ENCODE data around the gene NRIP1.

Gene NRIP1

DNA sequence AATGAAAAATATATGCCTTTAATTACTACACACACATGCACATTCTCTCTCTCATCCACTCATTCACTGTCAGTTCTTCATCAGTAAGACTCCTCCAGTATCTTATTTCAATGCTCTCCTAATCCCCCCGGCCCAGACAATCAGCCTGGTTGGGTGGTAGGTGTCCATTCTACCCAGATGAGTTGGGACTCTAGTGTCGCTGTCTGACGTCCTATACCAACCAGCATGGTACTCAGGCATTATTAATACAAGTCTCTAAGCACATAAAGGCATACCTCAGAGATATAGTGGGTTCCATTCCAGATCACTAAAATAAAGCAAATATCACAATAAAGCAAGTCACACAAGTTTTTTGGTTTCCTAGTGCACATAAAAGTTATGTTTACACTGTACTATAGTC lies 19.8 kb downstream of the NRIP1 start:
- H3K27ac ChIP-seq (ENCODE audit: insufficient read depth in 1 of 2, low read depth in 1 of 2, low read length in 2 of 2, poor library complexity in 1 of 2, severe bottlenecking in 2 of 2): no peak overlapping the region
- DNase-seq: no peak
- WGBS (ENCODE audit: insufficient coverage): 74% methylated on average over 3 of the region's 3 CpGs
- H3K9me3 ChIP-seq (ENCODE audit: control extremely low read depth in 1 of 5, control insufficient read depth in 4 of 5, insufficient read depth in 2 of 5, low read depth in 1 of 5, low read length in 4 of 5): peaks cover 0 to 11% (median 0%) of the 10 kb centered on the region in 5 experiments
- H3K4me3 ChIP-seq (ENCODE audit: control insufficient read depth in 1 of 7, extremely low read depth in 1 of 7, insufficient read depth in 4 of 7, low read depth in 2 of 7, low read length in 6 of 7): peak overlapping the region in 2 of 7 experiments; percentile 34 to 54
- peaks cover 9 to 72% (median 22%) of the 10 kb centered on the region in 4 experiments for H3K4me1 ChIP-seq (ENCODE audit: control extremely low read depth in 1 of 4, control insufficient read depth in 4 of 4, insufficient read depth in 4 of 4, low read length in 3 of 4)
- POLR2A ChIA-PET: no interaction called here
- CTCF ChIA-PET: interaction anchor here (0.8 kb wide), 1 partner anchor 10 kb away, joined by 3 read pairs; no protein-coding TSS in a partner anchor
- H3K27me3 ChIP-seq (replicated peaks in 2 of 5; ENCODE audit: control insufficient read depth in 4 of 5, insufficient read depth in 5 of 5, low read length in 4 of 5): no peaks in the 10 kb centered on the region
- peaks cover 17 to 45% (median 30%) of the 10 kb centered on the region in 4 experiments for H3K36me3 ChIP-seq (ENCODE audit: control insufficient read depth in 4 of 4, insufficient read depth in 4 of 4, low read length in 3 of 4)

DNA sequence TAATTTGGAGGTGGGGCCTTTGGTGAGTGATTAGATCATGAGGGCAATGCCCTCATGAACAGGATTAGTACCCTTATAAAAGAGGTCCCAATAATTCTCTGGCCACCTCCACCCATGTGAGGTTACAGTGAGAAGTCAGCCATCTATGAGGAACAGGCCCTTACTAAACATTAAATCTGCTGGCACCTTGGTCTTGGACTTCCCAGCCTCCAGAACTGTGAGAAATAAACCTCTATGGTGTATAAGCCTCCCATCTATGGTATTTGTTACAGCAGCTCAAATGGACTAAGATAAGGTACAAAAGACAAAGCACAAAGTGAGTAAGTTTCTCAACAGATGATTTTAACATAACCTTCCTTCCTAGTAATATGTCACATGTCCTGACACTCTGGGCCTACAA lies 22.3 kb downstream of the NRIP1 start:
- no peak for DNase-seq
- peaks cover 0 to 11% (median 0%) of the 10 kb centered on the region in 5 experiments for H3K9me3 ChIP-seq (ENCODE audit: control extremely low read depth in 1 of 5, control insufficient read depth in 4 of 5, insufficient read depth in 2 of 5, low read depth in 1 of 5, low read length in 4 of 5)
- peak overlapping the region in 2 of 7 experiments; percentile 32 to 41 for H3K4me3 ChIP-seq (ENCODE audit: control insufficient read depth in 1 of 7, extremely low read depth in 1 of 7, insufficient read depth in 4 of 7, low read depth in 2 of 7, low read length in 6 of 7)
- ChIA-PET CTCF (interaction anchor here (1.2 to 1.8 kb wide), 2 partner anchors 440 to 511 kb away, joined by 3 to 6 read pairs; no protein-coding TSS in a partner anchor), POLR2A (no interaction called here)
- H3K36me3 ChIP-seq (ENCODE audit: control insufficient read depth in 4 of 4, insufficient read depth in 4 of 4, low read length in 3 of 4): peaks cover 24 to 64% (median 38%) of the 10 kb centered on the region in 4 experiments
- peaks cover 4 to 56% (median 25%) of the 10 kb centered on the region in 4 experiments for H3K4me1 ChIP-seq (ENCODE audit: control extremely low read depth in 1 of 4, control insufficient read depth in 4 of 4, insufficient read depth in 4 of 4, low read length in 3 of 4)
- no peaks in the 10 kb centered on the region for H3K27me3 ChIP-seq (replicated peaks in 2 of 5; ENCODE audit: control insufficient read depth in 4 of 5, insufficient read depth in 5 of 5, low read length in 4 of 5)
- peak overlapping the region in 1 of 2 experiments; percentile 29 for H3K27ac ChIP-seq (ENCODE audit: insufficient read depth in 1 of 2, low read depth in 1 of 2, low read length in 2 of 2, poor library complexity in 1 of 2, severe bottlenecking in 2 of 2)

DNA sequence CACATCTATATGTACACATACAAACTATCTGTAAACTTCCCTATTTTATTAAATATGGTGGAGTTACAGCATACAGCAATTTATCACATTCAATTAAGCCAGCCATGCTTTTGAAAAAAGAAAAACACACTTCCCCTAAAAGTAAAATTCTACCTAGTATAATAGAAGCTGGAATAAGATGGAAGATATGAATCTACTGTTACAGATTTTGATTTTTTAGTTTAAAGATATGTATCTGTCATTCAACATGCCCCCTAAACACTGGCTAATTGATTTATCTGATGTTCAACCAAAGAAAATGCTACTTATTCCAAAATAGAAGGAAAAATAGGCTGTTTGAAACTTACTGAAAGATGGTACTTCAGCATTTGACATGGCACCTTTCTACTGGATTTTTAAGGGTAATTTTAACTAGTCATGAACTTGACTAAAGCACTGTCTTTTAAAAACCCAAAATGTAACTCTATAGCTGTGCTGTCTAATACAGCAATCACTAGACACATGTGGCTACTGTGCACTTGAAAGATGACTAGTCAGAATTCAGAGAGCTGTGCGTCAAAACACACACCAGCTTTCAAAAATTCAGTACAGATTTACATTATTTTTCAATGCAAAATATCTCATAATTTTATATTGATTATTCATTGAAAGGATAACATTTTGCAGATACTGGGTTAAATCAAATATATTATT lies 25.0 kb downstream of the NRIP1 start:
- CTCF ChIA-PET: interaction anchor here (0.9 to 1.3 kb wide), 4 partner anchors 11 to 445 kb away, joined by 3 to 4 read pairs (median 3); no protein-coding TSS in a partner anchor
- WGBS (ENCODE audit: insufficient coverage): no CpG with 5 or more reads among the region's 1 CpG
- Histone ChIP-seq H3K27ac (ENCODE audit: insufficient read depth in 1 of 2, low read depth in 1 of 2, low read length in 2 of 2, poor library complexity in 1 of 2, severe bottlenecking in 2 of 2) (no peak overlapping the region), H3K4me3 (ENCODE audit: control insufficient read depth in 1 of 7, extremely low read depth in 1 of 7, insufficient read depth in 4 of 7, low read depth in 2 of 7, low read length in 6 of 7) (no peak overlapping the region), H3K4me1 (ENCODE audit: control extremely low read depth in 1 of 4, control insufficient read depth in 4 of 4, insufficient read depth in 4 of 4, low read length in 3 of 4) (peaks cover 10 to 63% (median 20%) of the 10 kb centered on the region in 4 experiments), H3K27me3 (replicated peaks in 2 of 5; ENCODE audit: control insufficient read depth in 4 of 5, insufficient read depth in 5 of 5, low read length in 4 of 5) (no peaks in the 10 kb centered on the region), H3K36me3 (ENCODE audit: control insufficient read depth in 4 of 4, insufficient read depth in 4 of 4, low read length in 3 of 4) (peaks cover 14 to 55% (median 33%) of the 10 kb centered on the region in 4 experiments), H3K9me3 (ENCODE audit: control extremely low read depth in 1 of 5, control insufficient read depth in 4 of 5, insufficient read depth in 2 of 5, low read depth in 1 of 5, low read length in 4 of 5) (peaks cover 0 to 3% (median 0%) of the 10 kb centered on the region in 5 experiments)
- POLR2A ChIA-PET: no interaction called here
- DNase-seq: peak in 1 of 3 donors; percentile 48

DNA sequence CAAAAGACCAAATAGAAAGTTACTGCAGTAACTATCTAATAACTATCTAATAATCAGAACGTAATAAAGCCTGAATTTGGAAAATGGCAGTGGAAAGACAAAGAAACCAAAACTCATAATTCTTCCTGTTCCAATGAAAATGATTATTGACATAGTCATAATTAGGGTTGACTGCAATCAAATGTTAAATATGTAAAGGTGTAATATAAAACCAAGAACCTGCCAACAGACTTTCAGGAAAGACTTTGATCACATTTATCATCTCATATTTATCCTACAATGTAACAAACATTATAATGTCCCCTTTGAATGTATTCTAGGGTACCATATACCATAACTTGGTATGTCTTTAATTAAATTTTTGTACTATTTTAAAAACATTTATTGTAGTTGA lies 26.9 kb downstream of the NRIP1 start:
- POLR2A ChIA-PET: no interaction called here
- no peak overlapping the region for H3K27ac ChIP-seq (ENCODE audit: insufficient read depth in 1 of 2, low read depth in 1 of 2, low read length in 2 of 2, poor library complexity in 1 of 2, severe bottlenecking in 2 of 2)
- CTCF ChIA-PET: no interaction called here
- H3K4me1 ChIP-seq (ENCODE audit: control extremely low read depth in 1 of 4, control insufficient read depth in 4 of 4, insufficient read depth in 4 of 4, low read length in 3 of 4): peaks cover 7 to 57% (median 14%) of the 10 kb centered on the region in 4 experiments
- peaks cover 10 to 64% (median 32%) of the 10 kb centered on the region in 4 experiments for H3K36me3 ChIP-seq (ENCODE audit: control insufficient read depth in 4 of 4, insufficient read depth in 4 of 4, low read length in 3 of 4)
- no CpG with 5 or more reads among the region's 1 CpG for WGBS (ENCODE audit: insufficient coverage)
- DNase-seq: no peak
- H3K4me3 ChIP-seq (ENCODE audit: control insufficient read depth in 1 of 7, extremely low read depth in 1 of 7, insufficient read depth in 4 of 7, low read depth in 2 of 7, low read length in 6 of 7): no peak overlapping the region
- H3K27me3 ChIP-seq (replicated peaks in 2 of 5; ENCODE audit: control insufficient read depth in 4 of 5, insufficient read depth in 5 of 5, low read length in 4 of 5): no peaks in the 10 kb centered on the region
- peaks cover 0 to 3% (median 0%) of the 10 kb centered on the region in 5 experiments for H3K9me3 ChIP-seq (ENCODE audit: control extremely low read depth in 1 of 5, control insufficient read depth in 4 of 5, insufficient read depth in 2 of 5, low read depth in 1 of 5, low read length in 4 of 5)

DNA sequence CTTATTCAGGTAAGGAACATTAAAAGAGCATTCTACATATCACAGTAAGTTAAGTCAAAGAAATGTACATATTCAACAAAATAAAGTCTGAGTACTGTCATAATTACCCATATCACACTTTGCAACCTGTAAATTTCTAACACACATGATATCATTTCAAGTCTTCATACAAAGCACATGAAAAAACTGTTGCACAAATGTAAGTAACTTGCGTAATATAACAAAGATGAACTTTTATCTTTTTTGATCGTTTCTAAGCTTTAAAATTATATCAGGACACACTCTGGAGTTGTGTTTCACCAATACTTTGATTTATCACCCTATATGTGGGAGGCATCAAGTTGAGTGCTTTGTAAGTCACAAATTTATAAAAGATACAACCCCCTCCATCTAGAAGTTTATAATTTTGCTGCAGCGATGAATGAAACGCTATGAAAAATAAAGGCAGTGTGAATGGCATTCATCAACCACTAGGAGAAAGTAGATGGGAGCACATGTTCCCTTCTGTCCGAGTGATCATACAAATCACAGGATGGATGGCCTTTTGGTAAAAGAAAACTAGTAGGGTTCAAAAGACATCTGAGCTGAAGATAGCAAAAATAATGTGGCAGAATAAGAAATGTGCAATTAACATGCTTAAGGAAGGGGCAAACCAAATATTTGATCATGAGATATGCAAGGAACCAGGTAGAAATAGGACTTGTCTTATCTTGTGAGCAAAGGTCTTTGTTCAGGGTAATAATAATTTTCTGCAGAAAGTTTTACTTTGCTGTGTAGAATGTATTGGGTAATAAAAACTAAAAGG lies 27.5 kb downstream of the NRIP1 start:
- POLR2A ChIA-PET: no interaction called here
- CTCF ChIA-PET: no interaction called here
- WGBS (ENCODE audit: insufficient coverage): 80% methylated on average over 3 of the region's 5 CpGs

DNA sequence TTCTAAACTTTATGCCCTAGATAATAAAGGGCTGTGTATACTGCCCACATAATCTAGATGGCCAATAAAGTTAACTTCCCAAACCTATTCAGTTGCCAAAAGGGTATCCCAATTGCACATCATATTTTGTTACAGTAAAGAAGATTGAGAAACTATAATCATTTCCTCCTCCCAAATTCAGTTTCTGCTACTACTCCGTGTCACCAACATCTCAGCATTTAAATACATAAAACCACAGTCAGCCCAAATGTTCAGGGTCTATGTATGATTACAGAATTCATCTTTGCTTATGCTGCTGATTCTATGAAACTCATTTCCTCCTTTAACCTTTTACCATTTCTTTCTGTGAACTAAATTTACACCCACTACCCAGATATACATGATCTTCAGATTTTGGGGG lies 28.6 kb downstream of the NRIP1 start:
- no CpG with 5 or more reads among the region's 1 CpG for WGBS (ENCODE audit: insufficient coverage)
- CTCF ChIA-PET: no interaction called here
- DNase-seq: no peak

More for the DNA sequence above, 27.5 kb downstream of the NRIP1 start:
- Histone ChIP-seq H3K36me3 (ENCODE audit: control insufficient read depth in 4 of 4, insufficient read depth in 4 of 4, low read length in 3 of 4) (peaks cover 5 to 58% (median 29%) of the 10 kb centered on the region in 4 experiments), H3K4me3 (ENCODE audit: control insufficient read depth in 1 of 7, extremely low read depth in 1 of 7, insufficient read depth in 4 of 7, low read depth in 2 of 7, low read length in 6 of 7) (no peak overlapping the region), H3K27me3 (replicated peaks in 2 of 5; ENCODE audit: control insufficient read depth in 4 of 5, insufficient read depth in 5 of 5, low read length in 4 of 5) (no peaks in the 10 kb centered on the region), H3K9me3 (ENCODE audit: control extremely low read depth in 1 of 5, control insufficient read depth in 4 of 5, insufficient read depth in 2 of 5, low read depth in 1 of 5, low read length in 4 of 5) (peaks cover 0 to 2% (median 0%) of the 10 kb centered on the region in 5 experiments), H3K27ac (ENCODE audit: insufficient read depth in 1 of 2, low read depth in 1 of 2, low read length in 2 of 2, poor library complexity in 1 of 2, severe bottlenecking in 2 of 2) (no peak overlapping the region), H3K4me1 (ENCODE audit: control extremely low read depth in 1 of 4, control insufficient read depth in 4 of 4, insufficient read depth in 4 of 4, low read length in 3 of 4) (peaks cover 7 to 54% (median 11%) of the 10 kb centered on the region in 4 experiments)
- no peak for DNase-seq

More for the DNA sequence above, 28.6 kb downstream of the NRIP1 start:
- Histone ChIP-seq H3K27ac (ENCODE audit: insufficient read depth in 1 of 2, low read depth in 1 of 2, low read length in 2 of 2, poor library complexity in 1 of 2, severe bottlenecking in 2 of 2) (peak overlapping the region in 1 of 2 experiments; percentile 61), H3K9me3 (ENCODE audit: control extremely low read depth in 1 of 5, control insufficient read depth in 4 of 5, insufficient read depth in 2 of 5, low read depth in 1 of 5, low read length in 4 of 5) (no peaks in the 10 kb centered on the region), H3K4me3 (ENCODE audit: control insufficient read depth in 1 of 7, extremely low read depth in 1 of 7, insufficient read depth in 4 of 7, low read depth in 2 of 7, low read length in 6 of 7) (no peak overlapping the region), H3K27me3 (replicated peaks in 2 of 5; ENCODE audit: control insufficient read depth in 4 of 5, insufficient read depth in 5 of 5, low read length in 4 of 5) (no peaks in the 10 kb centered on the region), H3K4me1 (ENCODE audit: control extremely low read depth in 1 of 4, control insufficient read depth in 4 of 4, insufficient read depth in 4 of 4, low read length in 3 of 4) (peaks cover 5 to 49% (median 14%) of the 10 kb centered on the region in 4 experiments), H3K36me3 (ENCODE audit: control insufficient read depth in 4 of 4, insufficient read depth in 4 of 4, low read length in 3 of 4) (peaks cover 5 to 61% (median 28%) of the 10 kb centered on the region in 4 experiments)
- POLR2A ChIA-PET: no interaction called here
